ENCODE measurements around the gene OSCP1. TPM values are rescaled to one million over a fixed set of nuclear protein-coding genes. Genes with fewer than 3 reads are reported as not detected.

Gene OSCP1
- total and polyA plus RNA-seq, 2 donors (not counting 1 experiment from before 2014, with no cell fraction given): 0.16 to 0.94 TPM

GRCh38 chr1:36494971-36495370 lies 44.7 kb upstream of the OSCP1 start:
- DNase-seq (no peak), ATAC-seq (ENCODE audit: low read depth) (no peak)
- Histone ChIP-seq H3K79me2 (ENCODE audit: control insufficient read depth, insufficient read depth, low read length) (no peaks in the 10 kb centered on the region), H4K20me1 (ENCODE audit: control insufficient read depth, insufficient read depth, low read length, poor library complexity, severe bottlenecking) (no peaks in the 10 kb centered on the region), H2AFZ (ENCODE audit: insufficient read depth, low read depth, low read length, poor library complexity, severe bottlenecking) (no peak overlapping the region), H3K4me3 (ENCODE audit: control extremely low read depth in 1 of 5, extremely low read depth in 1 of 5, insufficient read depth in 1 of 5, low read depth in 2 of 5, low read length in 4 of 5) (no peak overlapping the region), H3K9ac (ENCODE audit: low read length) (no peak overlapping the region), H3K36me3 (replicated peaks in 1 of 2; ENCODE audit: control extremely low read depth in 1 of 2, control insufficient read depth in 1 of 2, extremely low read depth in 1 of 2, insufficient read depth in 2 of 2, low read length in 1 of 2) (no peaks in the 10 kb centered on the region), H3K4me1 (ENCODE audit: control insufficient read depth in 2 of 2, insufficient read depth in 2 of 2, low read length in 2 of 2) (no peaks in the 10 kb centered on the region), H3K4me2 (replicated peaks; ENCODE audit: low read depth, low read length, poor library complexity, severe bottlenecking) (no peak overlapping the region), H3K9me3 (ENCODE audit: control extremely low read depth in 1 of 3, control insufficient read depth in 2 of 3, insufficient read depth in 1 of 3, low read length in 2 of 3) (no peaks in the 10 kb centered on the region), H3K27ac (ENCODE audit: low read length in 2 of 2) (no peak overlapping the region), H3K27me3 (replicated peaks in 1 of 4; ENCODE audit: control extremely low read depth in 1 of 4, control insufficient read depth in 3 of 4, insufficient read depth in 4 of 4, low read length in 3 of 4) (no peaks in the 10 kb centered on the region)
- 94% methylated on average over 4 of the region's 5 CpGs for WGBS (ENCODE audit: insufficient coverage)
- Mint-ChIP-seq H3K4me1 (no peaks in the 10 kb centered on the region), H3K27me3 (peaks cover 20% of the 10 kb centered on the region), H3K9me3 (ENCODE audit: insufficient read depth) (no peaks in the 10 kb centered on the region), H3K27ac (no peak overlapping the region), H3K4me3 (no peak overlapping the region)
- no peak for TF ChIP-seq EZH2 (IDR thresholded peaks at IDR 0.05; ENCODE audit: borderline replicate concordance, insufficient read depth, low read depth, low read length, poor library complexity, severe bottlenecking)
- no peak for TF ChIP-seq CTCF (IDR thresholded peaks at IDR 0.05)
- intact Hi-C loops (cut with micrococcal nuclease): no loop called here
- POLR2A ChIA-PET: no interaction called here
- CTCF ChIA-PET: no interaction called here

- Histone ChIP-seq H3K4me3 (ENCODE audit: control extremely low read depth in 1 of 5, extremely low read depth in 1 of 5, insufficient read depth in 1 of 5, low read depth in 2 of 5, low read length in 4 of 5) (no peak overlapping the region), H4K20me1 (ENCODE audit: control insufficient read depth, insufficient read depth, low read length, poor library complexity, severe bottlenecking) (no peaks in the 10 kb centered on the region), H3K79me2 (ENCODE audit: control insufficient read depth, insufficient read depth, low read length) (no peaks in the 10 kb centered on the region), H3K4me1 (ENCODE audit: control insufficient read depth in 2 of 2, insufficient read depth in 2 of 2, low read length in 2 of 2) (no peaks in the 10 kb centered on the region), H3K9ac (ENCODE audit: low read length) (no peak overlapping the region), H3K9me3 (ENCODE audit: control extremely low read depth in 1 of 3, control insufficient read depth in 2 of 3, insufficient read depth in 1 of 3, low read length in 2 of 3) (no peaks in the 10 kb centered on the region), H3K4me2 (replicated peaks; ENCODE audit: low read depth, low read length, poor library complexity, severe bottlenecking) (no peak overlapping the region), H2AFZ (ENCODE audit: insufficient read depth, low read depth, low read length, poor library complexity, severe bottlenecking) (no peak overlapping the region), H3K27me3 (replicated peaks in 1 of 4; ENCODE audit: control extremely low read depth in 1 of 4, control insufficient read depth in 3 of 4, insufficient read depth in 4 of 4, low read length in 3 of 4) (no peaks in the 10 kb centered on the region), H3K27ac (ENCODE audit: low read length in 2 of 2) (no peak overlapping the region), H3K36me3 (replicated peaks in 1 of 2; ENCODE audit: control extremely low read depth in 1 of 2, control insufficient read depth in 1 of 2, extremely low read depth in 1 of 2, insufficient read depth in 2 of 2, low read length in 1 of 2) (no peaks in the 10 kb centered on the region)
- POLR2A ChIA-PET: no interaction called here
- intact Hi-C loops (cut with micrococcal nuclease): no loop called here
- CTCF ChIA-PET: no interaction called here
- TF ChIP-seq EZH2 (IDR thresholded peaks at IDR 0.05; ENCODE audit: borderline replicate concordance, insufficient read depth, low read depth, low read length, poor library complexity, severe bottlenecking) (no peak), CTCF (IDR thresholded peaks at IDR 0.05) (no peak)
- ATAC-seq (ENCODE audit: low read depth): no peak
- no peak for DNase-seq
- Mint-ChIP-seq H3K4me1 (no peaks in the 10 kb centered on the region), H3K9me3 (ENCODE audit: insufficient read depth) (no peaks in the 10 kb centered on the region), H3K27me3 (peaks cover 20% of the 10 kb centered on the region), H3K27ac (peak overlapping the region; percentile 5), H3K4me3 (no peak overlapping the region)
- 90% methylated on average over 9 of the region's 9 CpGs for WGBS (ENCODE audit: insufficient coverage)
These were observed 43.3 kb upstream of the OSCP1 start for GRCh38 chr1:36493524-36493923.
